GM18909 (cell line): ENCODE results near the gene ANKRD6.

ENCODE experiments used
- ATAC-seq: cut with Tn5 transposase; IDR thresholded peaks from one replicate; pipeline ENCODE4 v1.9.1; 2021; ENCODE audit warnings: mild to moderate bottlenecking; ENCODE audit not compliant: unreplicated experiment, poor library complexity

ANKRD6 gene

DNA sequence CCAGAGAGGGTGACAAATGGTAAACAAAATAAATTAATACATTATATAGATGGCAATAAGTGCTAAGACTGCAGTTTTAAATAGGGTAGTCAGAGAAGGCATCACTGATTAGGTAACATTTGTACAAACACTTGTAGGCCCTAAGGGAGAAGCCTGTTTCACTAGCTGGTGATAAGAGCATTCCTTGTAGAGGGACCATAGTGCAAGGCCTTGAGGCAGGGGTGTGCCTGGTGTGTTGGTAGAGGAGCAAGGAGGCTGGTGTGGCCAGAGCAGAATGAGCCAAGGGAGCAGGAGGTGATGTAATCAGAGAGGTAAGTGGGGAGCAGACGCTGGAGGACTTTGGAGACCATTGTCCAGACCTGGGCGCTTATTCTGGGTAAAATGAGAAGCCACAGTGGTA, 70.7 kb downstream of the ANKRD6 start:
- no peak for ATAC-seq

DNA sequence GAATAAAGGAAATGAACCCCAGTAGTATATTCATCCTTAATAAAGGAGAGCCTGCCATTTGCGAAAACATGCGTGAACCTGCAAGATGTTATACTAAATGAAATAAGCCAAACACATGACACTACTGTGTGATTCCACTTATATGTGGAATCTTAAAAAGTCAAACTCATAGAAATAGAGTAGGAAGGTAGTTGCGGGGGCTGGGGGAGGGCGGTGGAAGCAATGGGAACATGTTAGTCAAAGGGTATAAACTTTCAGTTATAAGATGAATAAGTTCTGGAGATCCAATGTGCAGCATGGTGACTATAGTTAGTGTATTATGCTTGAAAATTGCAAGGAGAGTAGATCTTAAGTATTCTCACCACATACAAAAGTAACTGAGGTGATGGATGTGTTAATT, 72.9 kb downstream of the ANKRD6 start:
- ATAC-seq, result no peak

DNA sequence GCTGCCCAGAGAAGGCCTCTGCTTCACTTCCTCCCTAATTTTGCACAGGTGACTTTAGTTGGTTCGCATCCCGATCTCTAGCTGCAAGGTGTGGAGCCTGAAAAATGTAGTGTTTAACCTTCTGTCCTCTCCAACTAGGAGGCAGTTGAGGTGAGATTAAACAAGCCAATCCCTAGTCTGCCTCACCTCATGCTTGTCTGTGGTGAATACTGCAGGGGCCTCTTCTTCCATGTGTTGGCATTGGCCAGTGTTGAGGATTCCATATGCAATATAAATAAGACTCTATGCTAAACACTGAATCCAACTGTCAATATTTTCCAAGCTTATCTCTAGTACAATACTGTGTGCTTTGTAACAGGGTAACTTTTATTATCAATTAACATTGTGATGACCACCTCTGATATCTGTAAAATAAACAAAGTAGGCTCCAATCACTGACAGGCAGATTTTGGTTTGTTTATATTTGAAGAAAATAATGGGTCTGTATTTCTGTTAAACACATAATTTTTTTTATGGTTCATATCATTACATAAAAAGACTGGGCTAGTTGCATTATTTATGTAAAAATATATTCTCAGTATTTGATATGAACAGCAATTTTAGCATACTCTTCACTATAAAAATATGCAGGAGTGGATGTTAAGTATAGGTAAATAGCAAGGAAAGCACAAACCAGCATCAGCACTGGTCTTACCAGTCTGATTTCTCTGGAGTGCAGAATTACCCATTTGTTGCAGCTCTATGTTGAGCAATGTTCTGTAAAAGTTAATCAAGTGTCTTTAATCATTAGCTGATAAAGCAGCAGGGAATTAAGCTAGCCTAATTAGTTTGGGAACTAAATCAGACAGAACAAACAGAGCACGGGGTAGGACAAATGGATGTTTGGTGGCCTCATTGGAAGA, 74.0 kb downstream of the ANKRD6 start:
- no peak for ATAC-seq

DNA sequence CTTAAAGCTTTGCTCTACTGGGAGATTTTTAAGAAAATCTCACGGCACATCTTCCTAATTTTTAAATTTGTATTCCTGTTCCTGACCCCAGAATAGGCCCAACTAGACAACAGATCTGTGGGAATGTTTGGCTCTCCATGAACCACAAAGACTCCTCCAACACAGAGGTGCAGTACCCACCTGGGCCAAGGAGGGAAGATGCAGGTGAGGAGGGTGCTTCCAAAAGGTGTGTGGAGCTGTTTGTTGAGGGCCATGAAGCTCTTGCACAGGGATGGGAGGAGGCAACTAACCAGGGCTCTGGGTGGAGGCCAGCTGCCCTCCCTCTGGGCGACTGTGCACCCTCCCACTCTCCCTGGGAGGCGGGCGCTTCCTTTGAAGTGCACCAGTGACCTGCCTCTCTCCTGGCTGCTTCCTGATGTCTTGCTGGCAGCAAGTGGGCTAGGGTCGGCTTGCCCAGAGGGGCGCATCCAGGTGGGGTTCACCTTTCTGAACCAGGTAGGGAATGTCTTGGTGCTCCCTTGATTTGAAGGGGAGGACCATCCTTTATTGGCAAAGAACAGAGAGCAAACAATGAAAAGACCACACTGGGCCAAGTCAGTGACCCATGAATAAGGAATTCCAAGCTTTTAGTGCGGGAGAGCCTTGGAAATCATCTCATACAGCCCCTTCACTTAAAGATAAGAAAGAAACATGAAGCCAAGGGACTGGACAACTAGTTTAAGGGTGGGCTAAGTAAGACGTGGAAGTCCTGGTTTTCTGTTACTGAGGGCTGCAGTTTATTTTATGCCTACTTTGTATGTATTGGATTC, 76.0 kb downstream of the ANKRD6 start:
- ATAC-seq, result no peak

DNA sequence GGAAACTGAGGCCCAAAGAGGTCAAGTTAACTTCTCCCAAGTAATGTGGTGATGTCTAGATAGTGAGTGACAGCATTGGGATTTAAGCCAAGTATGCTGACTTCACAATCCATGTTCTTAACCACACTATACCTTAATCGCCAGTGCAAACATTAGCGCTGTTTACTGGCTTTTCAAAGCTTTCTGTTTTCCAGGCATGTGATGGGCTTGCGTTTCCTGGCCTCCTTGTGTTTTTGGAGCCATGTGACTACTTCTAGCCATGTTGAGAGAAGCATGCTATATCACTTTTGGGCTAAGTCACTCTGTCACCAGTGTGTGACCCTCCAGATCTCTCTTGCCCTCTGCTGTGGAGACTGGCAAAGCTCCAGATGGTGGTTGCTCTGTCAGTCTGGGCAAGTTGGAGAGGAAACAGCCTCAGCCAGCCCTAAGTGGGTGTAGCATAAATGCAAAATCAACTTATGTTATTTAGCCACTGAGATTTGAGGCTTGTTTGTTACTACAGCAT, 76.9 kb downstream of the ANKRD6 start:
- no peak for ATAC-seq

DNA sequence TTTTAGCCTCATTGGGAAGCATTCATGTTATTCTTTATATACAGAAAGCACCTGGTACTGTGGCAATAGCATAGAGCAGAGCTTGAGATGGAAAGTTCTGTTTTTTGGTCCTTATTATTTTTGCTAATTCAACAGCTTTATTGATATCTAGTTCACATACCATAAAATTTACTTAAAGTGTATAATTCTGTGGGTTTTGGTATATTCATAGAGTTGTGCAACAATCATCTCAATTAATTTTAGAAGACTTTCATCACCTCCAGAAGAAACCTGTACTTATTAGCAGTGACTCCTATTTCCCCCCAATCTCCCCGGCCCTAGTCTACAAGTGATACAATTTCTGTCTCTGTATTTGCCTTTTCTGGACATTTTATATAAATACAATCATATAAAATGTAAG, 77.4 kb downstream of the ANKRD6 start:
- ATAC-seq, result no peak

DNA sequence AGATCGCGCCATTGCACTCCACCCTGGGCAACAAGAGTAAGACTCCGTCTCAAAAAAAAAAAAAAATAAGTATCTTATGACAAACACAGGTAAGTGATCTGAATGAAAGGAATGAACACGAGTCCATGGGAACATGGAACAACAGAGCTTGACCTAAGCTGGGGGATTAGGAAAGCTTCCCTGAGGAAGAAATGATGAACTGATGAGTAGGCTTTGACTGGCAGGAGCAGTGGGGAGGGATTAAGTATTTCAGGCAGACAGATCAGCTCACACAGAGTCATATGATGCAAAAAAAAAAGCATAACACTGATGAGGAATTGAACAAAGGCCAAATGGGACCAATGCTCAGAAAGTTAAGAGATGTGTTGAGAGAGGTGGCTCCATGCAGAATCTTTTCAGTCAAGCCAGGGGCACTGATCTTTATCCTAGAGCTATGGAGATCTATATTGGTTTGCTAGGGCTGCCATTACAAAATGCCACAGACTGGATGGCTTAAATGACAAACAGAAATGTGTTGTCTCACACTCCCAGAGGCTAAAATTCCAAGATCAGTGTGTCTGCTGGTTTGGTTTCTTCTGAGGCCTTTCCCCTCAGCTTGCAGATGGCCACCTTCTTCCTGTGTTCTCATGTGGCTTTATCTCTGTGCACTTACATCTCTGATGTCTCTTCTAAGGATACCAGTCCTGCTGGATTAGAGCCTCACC, 85.6 kb downstream of the ANKRD6 start:
- no peak for ATAC-seq

DNA sequence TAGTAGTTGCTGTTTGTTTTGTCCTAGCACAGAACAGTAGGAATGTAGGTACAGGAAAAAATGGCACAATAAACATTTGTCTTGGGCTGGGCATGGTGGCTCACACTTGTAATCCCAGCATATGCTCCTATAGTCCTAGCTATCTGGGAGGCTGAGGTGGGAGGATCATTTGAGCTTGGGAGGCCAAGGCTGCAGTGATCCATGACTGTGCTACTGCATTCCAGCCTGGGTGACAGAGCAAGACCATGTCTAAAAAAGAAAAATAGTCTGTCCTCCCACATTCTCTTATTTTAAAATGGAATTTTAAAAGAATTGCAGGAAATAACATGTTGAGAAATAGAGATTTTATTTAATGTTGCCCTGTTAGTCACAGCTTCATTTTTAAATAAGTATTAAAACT, 87.8 kb downstream of the ANKRD6 start:
- ATAC-seq, result no peak

DNA sequence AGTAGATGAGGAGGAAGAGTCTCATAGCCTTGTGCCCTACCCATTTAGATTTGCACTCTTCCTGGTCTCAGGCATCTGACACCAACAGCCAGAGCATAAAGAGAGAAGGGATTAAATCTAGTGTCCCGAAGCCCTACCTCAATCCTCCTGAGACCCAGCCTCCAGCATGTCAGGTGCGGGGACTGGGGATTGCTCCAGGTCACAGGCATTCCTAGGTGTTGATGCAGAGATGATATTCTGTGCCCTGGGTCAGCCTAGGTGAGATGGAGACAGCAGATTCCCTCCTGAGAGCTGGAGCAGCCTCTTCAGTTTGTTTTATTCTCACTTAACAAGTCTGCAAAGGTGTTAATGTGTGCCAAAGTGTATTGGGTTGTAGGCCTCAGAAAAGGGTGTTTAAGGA, 89.8 kb downstream of the ANKRD6 start:
- no peak for ATAC-seq

DNA sequence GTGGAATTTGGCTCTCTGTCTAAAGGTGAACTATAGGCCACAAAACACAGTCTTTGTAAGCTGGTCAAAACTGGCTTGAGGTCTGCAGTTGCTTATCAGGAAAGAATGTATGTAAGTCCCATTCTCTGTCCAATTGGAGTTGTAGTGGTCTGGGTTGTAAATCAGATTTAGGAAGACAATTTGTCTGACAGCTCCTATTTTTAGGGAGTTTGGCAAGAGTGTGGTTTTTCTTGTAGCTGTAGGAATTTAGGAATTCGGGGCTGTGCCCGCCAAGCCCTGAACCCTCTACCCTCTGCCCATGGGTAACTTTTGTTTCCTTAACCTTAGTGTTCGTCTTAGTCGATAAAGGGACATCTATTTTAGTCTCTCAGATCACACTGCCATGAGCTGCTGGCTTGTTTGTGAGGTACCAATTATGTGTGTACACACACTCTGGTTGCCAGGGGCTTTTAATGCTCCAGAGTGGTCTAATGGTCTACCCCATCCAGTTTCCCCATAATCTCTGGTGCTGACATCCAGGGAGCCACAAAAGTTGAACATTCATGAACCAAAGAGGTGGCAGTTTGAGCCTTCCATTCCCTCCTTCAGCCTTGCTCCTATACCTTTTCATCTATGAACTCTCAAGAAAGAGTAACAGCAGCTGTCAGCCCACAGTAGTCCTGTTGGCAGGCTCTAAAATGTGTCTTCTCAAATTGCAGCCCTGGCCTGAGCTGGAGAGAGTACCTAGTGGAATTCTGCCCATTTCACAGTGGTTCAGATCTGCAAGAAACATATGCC, 93.0 kb downstream of the ANKRD6 start:
- no peak for ATAC-seq

DNA sequence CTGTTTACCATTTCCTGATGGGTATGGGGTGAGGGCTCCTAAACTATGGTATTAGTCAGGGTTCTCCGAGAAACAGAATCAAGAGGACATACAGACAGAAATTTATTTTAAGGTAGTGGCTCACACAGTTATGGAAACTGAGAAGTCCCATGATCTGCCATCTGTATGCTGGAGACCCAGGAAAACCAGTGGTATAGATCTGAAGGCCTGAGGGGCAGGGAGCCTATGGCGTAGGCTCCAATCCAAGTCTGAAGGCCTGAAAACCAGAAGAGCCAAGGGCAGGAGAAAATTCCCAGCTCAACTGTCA, 93.6 kb downstream of the ANKRD6 start:
- no peak for ATAC-seq

DNA sequence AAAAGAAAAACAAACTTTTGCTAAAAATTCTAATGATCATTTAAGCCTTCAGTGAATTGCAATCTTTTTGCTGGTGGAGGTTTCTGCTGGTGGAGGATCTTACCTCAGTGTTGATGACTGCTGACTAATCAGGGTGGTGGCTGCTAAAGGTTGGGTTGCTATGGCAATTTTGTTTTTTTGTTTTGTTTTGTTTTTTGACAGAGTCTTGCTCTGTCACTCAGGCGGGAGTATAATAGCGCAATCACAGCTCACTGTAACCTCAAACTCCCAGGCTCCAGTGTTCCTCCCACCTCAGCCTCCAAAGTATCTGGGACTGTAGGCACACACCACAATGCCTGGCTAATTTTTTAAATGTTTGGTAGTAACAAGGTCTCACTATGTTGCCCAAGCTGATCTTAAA, 94.7 kb downstream of the ANKRD6 start:
- ATAC-seq, result no peak

DNA sequence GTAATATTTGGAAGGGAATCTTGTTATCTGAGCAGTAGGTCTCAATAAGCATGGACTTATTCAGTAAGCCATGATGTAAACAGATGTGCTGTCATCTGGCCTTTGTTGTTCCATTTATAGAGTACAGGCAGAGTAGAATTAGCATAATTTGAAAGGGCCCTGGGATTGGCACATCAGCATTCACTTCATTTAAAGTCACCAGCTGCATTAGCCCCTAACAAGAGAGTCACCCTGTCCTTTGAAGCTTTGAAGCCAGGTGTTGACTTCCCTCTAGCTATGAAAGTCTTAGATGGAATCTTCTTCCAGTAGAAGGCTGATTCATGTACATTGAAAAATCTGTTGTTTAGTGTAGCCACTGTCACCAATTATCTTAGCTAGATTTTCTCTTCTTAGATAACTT, 95.9 kb downstream of the ANKRD6 start:
- no peak for ATAC-seq

DNA sequence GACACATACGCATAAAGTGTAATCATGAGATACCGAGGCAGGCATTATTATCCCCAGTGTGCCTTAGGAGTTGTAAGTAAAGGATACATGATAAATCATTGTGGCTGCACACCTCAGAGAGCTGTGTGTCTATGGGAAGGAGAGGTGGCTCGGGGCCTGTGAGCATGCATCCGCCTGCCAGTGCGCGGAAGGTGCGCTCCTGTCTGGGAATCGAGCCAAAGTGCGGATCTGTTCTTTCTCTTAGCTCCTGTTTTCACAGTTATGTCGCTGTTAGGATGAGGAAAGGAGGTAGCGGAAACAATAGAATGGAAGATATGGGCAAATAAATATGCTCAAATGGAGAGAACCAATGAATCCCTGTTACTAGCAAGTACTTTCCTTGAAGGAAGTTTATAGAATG, 98.0 kb downstream of the ANKRD6 start:
- no peak for ATAC-seq

DNA sequence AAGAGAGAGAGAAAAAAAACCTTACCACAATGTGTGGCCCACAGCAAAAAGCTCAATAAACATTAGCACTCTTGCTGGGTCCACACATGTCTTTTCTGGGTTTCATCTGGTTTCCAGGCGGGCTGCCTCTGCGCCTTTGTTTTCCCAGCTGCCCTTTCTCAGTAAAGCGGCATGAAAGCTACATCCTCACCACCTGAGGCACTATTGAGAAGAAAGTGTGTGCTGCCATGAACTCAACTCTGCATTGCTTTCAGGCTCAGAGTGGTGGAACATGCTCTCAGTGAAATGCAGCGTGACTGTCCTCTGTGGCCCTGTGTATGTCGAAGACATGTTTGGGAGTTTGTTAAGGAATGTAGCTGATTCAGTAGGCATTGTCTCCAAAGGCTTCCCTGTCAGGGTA, 103.3 kb downstream of the ANKRD6 start:
- no peak for ATAC-seq

DNA sequence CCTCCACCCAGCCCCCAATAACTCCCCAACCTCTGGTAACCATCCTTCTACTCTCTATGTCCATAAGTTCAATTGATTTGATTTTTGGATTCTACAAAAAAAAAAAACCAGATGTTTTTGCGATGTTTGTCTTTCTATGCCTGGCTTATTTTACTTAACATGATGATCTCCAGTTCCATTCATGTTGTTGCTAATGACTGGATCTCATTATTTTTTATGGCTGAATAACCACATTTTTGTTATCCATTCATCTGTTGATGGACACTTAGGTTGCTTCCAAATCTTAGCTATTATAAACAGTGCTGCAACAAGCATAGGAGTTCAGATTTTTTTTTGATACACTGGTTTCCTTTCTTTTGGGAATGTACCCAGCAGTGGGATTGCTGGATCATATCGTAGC, 106.8 kb downstream of the ANKRD6 start:
- ATAC-seq, result no peak

DNA sequence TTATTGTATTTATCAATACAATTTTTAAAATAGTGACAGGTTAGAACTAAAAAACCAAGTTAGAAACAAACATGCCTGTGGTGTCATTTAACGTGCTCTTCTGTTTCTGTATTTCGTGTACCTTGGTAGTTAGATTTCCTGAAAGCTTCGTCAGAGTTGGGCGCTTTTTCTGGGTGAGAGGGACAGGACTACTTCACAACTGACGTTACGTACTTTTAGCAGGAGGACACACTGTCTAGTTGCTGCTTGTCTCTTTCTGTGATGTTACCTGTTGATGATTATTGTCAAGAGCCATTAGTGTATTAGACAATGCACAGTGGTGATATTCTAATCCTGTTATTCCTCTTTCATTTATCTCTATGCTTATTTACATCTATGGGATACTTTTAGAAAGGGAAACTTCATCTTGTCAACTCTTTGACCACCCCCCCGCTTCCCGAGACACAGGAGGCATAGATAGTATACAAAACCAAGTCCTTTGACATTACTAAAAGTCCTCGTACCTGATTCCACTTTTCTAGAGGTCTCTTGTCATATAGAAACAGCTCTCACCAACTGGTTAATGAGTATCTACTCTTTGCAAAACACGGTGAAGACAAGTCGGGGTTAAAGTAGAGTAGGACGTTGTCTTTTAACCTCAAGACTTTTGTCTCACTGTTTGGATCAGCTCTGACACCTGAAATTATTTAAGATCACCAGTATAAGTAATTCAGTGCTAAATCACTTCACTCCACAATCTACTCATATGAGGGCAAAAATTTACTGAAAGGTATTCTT, 109.3 kb downstream of the ANKRD6 start:
- ATAC-seq, result peak; percentile 92

DNA sequence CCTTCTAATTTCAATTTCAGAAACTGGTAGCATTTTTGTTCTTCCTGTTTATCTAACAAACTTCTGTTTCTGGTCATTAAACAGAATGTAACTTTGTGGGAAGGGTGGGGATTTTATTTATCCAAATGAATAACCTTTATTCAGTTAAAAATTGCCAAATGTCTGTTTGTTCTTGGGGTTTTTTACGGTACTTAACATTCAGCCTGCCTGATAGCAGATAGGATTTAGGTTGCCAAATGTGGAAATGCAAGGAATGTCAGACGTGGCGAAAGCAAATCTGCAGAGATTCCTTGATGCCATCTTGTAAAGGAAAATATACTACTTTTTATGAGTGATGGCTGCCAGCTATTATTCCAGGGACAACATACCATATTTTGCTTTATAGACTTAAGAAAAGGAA, 109.9 kb downstream of the ANKRD6 start:
- peak; percentile 33 for ATAC-seq

DNA sequence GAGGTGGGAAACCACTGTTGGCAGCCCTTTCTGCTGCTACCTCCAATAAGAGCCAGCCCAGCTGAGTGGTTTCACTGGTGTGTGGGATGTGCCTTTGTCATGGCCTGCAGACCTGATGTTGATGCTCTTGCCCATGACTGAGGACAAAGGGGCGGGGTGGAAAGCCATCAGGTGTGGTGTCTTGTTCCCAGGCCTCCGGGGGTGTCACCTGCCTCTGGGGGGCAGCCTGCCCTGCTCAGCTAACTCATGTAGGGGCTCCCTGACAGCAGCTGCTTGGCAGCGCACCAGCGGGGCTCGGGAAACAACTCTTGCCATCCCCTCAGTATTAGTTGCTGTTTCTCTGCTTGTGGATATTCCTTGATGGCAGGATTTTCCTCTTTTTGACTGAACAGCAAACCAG, 114.3 kb downstream of the ANKRD6 start:
- no peak for ATAC-seq

DNA sequence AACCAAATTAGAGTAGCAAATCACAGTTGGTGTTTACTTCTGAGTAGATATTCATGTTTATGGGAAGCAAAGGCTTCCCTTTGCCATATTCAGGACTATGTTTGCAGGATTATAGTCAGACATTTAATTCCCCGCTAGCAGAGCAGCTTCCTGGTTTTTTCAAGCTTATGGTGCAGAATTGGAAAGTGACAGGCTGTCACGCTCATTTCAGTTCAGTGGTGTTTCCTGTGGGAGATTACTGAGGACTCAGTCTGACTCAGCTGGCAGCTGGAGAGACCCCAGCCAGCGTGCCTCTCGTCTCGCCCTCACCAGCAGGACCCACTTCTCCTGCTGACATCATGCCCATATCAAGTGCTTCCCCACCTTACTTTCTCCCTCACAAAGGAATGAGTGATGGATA, 120.5 kb downstream of the ANKRD6 start:
- no peak for ATAC-seq
